Keratinocyte (primary cell): ENCODE measurements around the gene ASXL2.

Source experiments
- EZH2 ChIP-seq: IDR thresholded peaks from one replicate; pipeline ENCODE4 v1.6.1; 2012; ENCODE audit warnings: inconsistent platforms, mild to moderate bottlenecking, low read length, moderate library complexity
- TF ChIP-seq, protein P1 (sequence below), 3 experiments: IDR thresholded peaks in 1 of 3; conservative IDR thresholded peaks in 1 of 3; optimal IDR thresholded peaks in 1 of 3; 2 replicates in 2 of 3; 3 replicates in 1 of 3; pipeline versions ENCODE3 to v1.5.1; 2011; ENCODE audit warnings: low read length in 3 of 3, mild to moderate bottlenecking in 3 of 3, moderate library complexity in 2 of 3, control low read depth in 1 of 3, inconsistent platforms in 1 of 3; ENCODE audit not compliant: insufficient read depth in 2 of 3; ENCODE audit errors: extremely low read depth in 1 of 3

DNA sequence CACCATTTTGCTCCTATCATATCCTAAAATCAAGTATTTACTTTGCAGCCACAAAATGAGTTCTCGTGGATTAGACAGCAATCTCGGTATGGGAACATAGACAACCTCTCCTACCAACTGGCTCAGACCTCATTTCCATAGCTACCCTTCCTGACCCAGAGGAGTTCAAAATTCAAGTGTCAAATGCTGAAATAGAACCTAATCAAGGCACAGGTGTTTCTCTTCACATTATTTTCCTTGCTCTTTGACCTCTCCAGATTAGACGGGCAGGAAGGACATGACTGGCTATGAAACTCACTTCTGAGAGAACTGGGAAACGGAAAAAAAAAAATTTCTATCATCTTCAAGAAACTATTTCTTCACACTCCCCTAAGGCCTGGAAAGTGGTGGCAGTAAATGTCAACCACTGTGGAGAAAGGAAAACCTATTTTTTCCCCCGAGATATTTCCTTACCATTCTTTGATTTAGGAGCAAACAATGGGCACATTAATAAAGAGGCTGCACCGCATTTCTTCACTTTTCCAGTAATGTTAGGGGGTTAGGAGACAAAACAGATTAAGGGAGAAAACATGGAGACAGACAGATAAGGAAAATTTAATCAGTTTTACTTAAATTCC lies 141.3 kb downstream of the ASXL2 start:
- TF ChIP-seq, protein P1, sequence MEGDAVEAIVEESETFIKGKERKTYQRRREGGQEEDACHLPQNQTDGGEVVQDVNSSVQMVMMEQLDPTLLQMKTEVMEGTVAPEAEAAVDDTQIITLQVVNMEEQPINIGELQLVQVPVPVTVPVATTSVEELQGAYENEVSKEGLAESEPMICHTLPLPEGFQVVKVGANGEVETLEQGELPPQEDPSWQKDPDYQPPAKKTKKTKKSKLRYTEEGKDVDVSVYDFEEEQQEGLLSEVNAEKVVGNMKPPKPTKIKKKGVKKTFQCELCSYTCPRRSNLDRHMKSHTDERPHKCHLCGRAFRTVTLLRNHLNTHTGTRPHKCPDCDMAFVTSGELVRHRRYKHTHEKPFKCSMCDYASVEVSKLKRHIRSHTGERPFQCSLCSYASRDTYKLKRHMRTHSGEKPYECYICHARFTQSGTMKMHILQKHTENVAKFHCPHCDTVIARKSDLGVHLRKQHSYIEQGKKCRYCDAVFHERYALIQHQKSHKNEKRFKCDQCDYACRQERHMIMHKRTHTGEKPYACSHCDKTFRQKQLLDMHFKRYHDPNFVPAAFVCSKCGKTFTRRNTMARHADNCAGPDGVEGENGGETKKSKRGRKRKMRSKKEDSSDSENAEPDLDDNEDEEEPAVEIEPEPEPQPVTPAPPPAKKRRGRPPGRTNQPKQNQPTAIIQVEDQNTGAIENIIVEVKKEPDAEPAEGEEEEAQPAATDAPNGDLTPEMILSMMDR (optimal IDR thresholded peaks at IDR 0.05 in 1 of 3, IDR thresholded peaks at IDR 0.05 in 1 of 3, conservative IDR thresholded peaks at IDR 0.05 in 1 of 3; ENCODE audit: extremely low read depth in 1 of 3, insufficient read depth in 2 of 3, low read length in 3 of 3) = no peak
- TF ChIP-seq EZH2 = no peak
